ENCODE data around the gene KLHDC4. TPM values are rescaled to one million over a fixed set of nuclear protein-coding genes. Genes with fewer than 3 reads are reported as not detected.

Gene KLHDC4
- total RNA-seq, 1 experiment from 2014 or later: 19.5 TPM

- Histone ChIP-seq H3K36me3 (no peaks in the 10 kb centered on the region), H3K27ac (no peak overlapping the region), H3K9me3 (replicated peaks) (no peaks in the 10 kb centered on the region), H3K27me3 (replicated peaks) (peaks cover 21% of the 10 kb centered on the region; the same call in 1 of the 2 replicates), H3K4me1 (replicated peaks) (no peaks in the 10 kb centered on the region), H3K4me3 (no peak overlapping the region)
- no peak for DNase-seq (ENCODE audit: low read depth in 1 of 2, low spot score in 2 of 2)
Measured at GRCh38 chr16:87680272-87680644, 85.5 kb downstream of the KLHDC4 start.

- no peak for DNase-seq (ENCODE audit: low read depth in 1 of 2, low spot score in 2 of 2)
- H3K27me3 ChIP-seq (replicated peaks): peaks cover 16% of the 10 kb centered on the region; the same call in 1 of the 2 replicates
- no peaks in the 10 kb centered on the region for H3K4me1 ChIP-seq (replicated peaks)
- no peaks in the 10 kb centered on the region for H3K9me3 ChIP-seq (replicated peaks)
- no peak overlapping the region for H3K27ac ChIP-seq
- no peak overlapping the region for H3K4me3 ChIP-seq
- no peaks in the 10 kb centered on the region for H3K36me3 ChIP-seq
Measured at GRCh38 chr16:87679593-87680271, 86.1 kb downstream of the KLHDC4 start.

GRCh38 chr16:87678618-87679017 lies 87.2 kb downstream of the KLHDC4 start:
- no peaks in the 10 kb centered on the region for H3K4me1 ChIP-seq (replicated peaks)

GRCh38 chr16:87677830-87678229 lies 88.0 kb downstream of the KLHDC4 start:
- Histone ChIP-seq H3K4me1 (replicated peaks) (no peaks in the 10 kb centered on the region), H3K9me3 (replicated peaks) (no peaks in the 10 kb centered on the region), H3K27me3 (replicated peaks) (peaks cover 14% of the 10 kb centered on the region; the same call in 1 of the 2 replicates), H3K36me3 (no peaks in the 10 kb centered on the region), H3K4me3 (no peak overlapping the region), H3K27ac (no peak overlapping the region)
- DNase-seq (ENCODE audit: low read depth in 1 of 2, low spot score in 2 of 2): no peak

More at GRCh38 chr16:87678618-87679017, 87.2 kb downstream of the KLHDC4 start:
- no peak for DNase-seq (ENCODE audit: low read depth in 1 of 2, low spot score in 2 of 2)
- H3K27me3 ChIP-seq (replicated peaks): peaks cover 15% of the 10 kb centered on the region; the same call in 1 of the 2 replicates
- no peaks in the 10 kb centered on the region for H3K9me3 ChIP-seq (replicated peaks)
- no peaks in the 10 kb centered on the region for H3K36me3 ChIP-seq
- no peak overlapping the region for H3K27ac ChIP-seq
- no peak overlapping the region for H3K4me3 ChIP-seq

GRCh38 chr16:87675111-87675719 lies 90.6 kb downstream of the KLHDC4 start:
- no peaks in the 10 kb centered on the region for H3K36me3 ChIP-seq
- H3K4me3 ChIP-seq: no peak overlapping the region
- no peak for DNase-seq (ENCODE audit: low read depth in 1 of 2, low spot score in 2 of 2)

GRCh38 chr16:87674419-87674818 lies 91.4 kb downstream of the KLHDC4 start:
- Histone ChIP-seq H3K36me3 (no peaks in the 10 kb centered on the region), H3K27ac (no peak overlapping the region), H3K4me3 (no peak overlapping the region), H3K27me3 (replicated peaks) (peaks cover 25% of the 10 kb centered on the region; the same call in 1 of the 2 replicates), H3K9me3 (replicated peaks) (no peaks in the 10 kb centered on the region), H3K4me1 (replicated peaks) (no peaks in the 10 kb centered on the region)
- DNase-seq (ENCODE audit: low read depth in 1 of 2, low spot score in 2 of 2): no peak

More at GRCh38 chr16:87675111-87675719, 90.6 kb downstream of the KLHDC4 start:
- no peaks in the 10 kb centered on the region for H3K9me3 ChIP-seq (replicated peaks)
- no peak overlapping the region for H3K27ac ChIP-seq
- H3K27me3 ChIP-seq (replicated peaks): peaks cover 20% of the 10 kb centered on the region; the same call in 1 of the 2 replicates
- H3K4me1 ChIP-seq (replicated peaks): no peaks in the 10 kb centered on the region

- Histone ChIP-seq H3K9me3 (replicated peaks) (no peaks in the 10 kb centered on the region), H3K27ac (no peak overlapping the region), H3K4me3 (no peak overlapping the region), H3K4me1 (replicated peaks) (no peaks in the 10 kb centered on the region), H3K27me3 (replicated peaks) (peaks cover 35% of the 10 kb centered on the region), H3K36me3 (no peaks in the 10 kb centered on the region)
- no peak for DNase-seq (ENCODE audit: low read depth in 1 of 2, low spot score in 2 of 2)
Measured at GRCh38 chr16:87671715-87672270, 94.0 kb downstream of the KLHDC4 start.

GRCh38 chr16:87671221-87671620 lies 94.6 kb downstream of the KLHDC4 start:
- Histone ChIP-seq H3K4me3 (no peak overlapping the region), H3K9me3 (replicated peaks) (no peaks in the 10 kb centered on the region), H3K27ac (no peak overlapping the region), H3K36me3 (no peaks in the 10 kb centered on the region), H3K27me3 (replicated peaks) (peaks cover 35% of the 10 kb centered on the region), H3K4me1 (replicated peaks) (no peaks in the 10 kb centered on the region)
- no peak for DNase-seq (ENCODE audit: low read depth in 1 of 2, low spot score in 2 of 2)

- Histone ChIP-seq H3K27ac (no peak overlapping the region), H3K4me3 (no peak overlapping the region), H3K36me3 (no peaks in the 10 kb centered on the region), H3K9me3 (replicated peaks) (no peaks in the 10 kb centered on the region), H3K27me3 (replicated peaks) (peaks cover 44% of the 10 kb centered on the region), H3K4me1 (replicated peaks) (no peaks in the 10 kb centered on the region)
- DNase-seq (ENCODE audit: low read depth in 1 of 2, low spot score in 2 of 2): no peak
Measured at GRCh38 chr16:87669672-87670071, 96.1 kb downstream of the KLHDC4 start.

GRCh38 chr16:87667946-87668345 lies 97.8 kb downstream of the KLHDC4 start:
- no peaks in the 10 kb centered on the region for H3K9me3 ChIP-seq (replicated peaks)
- no peak overlapping the region for H3K4me3 ChIP-seq
- peaks cover 51% of the 10 kb centered on the region for H3K27me3 ChIP-seq (replicated peaks)
- H3K4me1 ChIP-seq (replicated peaks): no peaks in the 10 kb centered on the region
- DNase-seq (ENCODE audit: low read depth in 1 of 2, low spot score in 2 of 2): no peak
- no peaks in the 10 kb centered on the region for H3K36me3 ChIP-seq
- H3K27ac ChIP-seq: no peak overlapping the region

- peaks cover 55% of the 10 kb centered on the region for H3K27me3 ChIP-seq (replicated peaks)
Measured at GRCh38 chr16:87667443-87667842, 98.3 kb downstream of the KLHDC4 start.

GRCh38 chr16:87666919-87667318 lies 98.9 kb downstream of the KLHDC4 start:
- Histone ChIP-seq H3K4me1 (replicated peaks) (no peaks in the 10 kb centered on the region), H3K4me3 (no peak overlapping the region), H3K36me3 (no peaks in the 10 kb centered on the region), H3K9me3 (replicated peaks) (no peaks in the 10 kb centered on the region), H3K27ac (no peak overlapping the region), H3K27me3 (replicated peaks) (peaks cover 61% of the 10 kb centered on the region)
- no peak for DNase-seq (ENCODE audit: low read depth in 1 of 2, low spot score in 2 of 2)

More at GRCh38 chr16:87667443-87667842, 98.3 kb downstream of the KLHDC4 start:
- no peak overlapping the region for H3K4me3 ChIP-seq
- H3K4me1 ChIP-seq (replicated peaks): no peaks in the 10 kb centered on the region
- no peaks in the 10 kb centered on the region for H3K9me3 ChIP-seq (replicated peaks)
- no peak overlapping the region for H3K27ac ChIP-seq
- H3K36me3 ChIP-seq: no peaks in the 10 kb centered on the region
- no peak for DNase-seq (ENCODE audit: low read depth in 1 of 2, low spot score in 2 of 2)

GRCh38 chr16:87665193-87665592 lies 100.6 kb downstream of the KLHDC4 start:
- no peaks in the 10 kb centered on the region for H3K9me3 ChIP-seq (replicated peaks)
- no peak overlapping the region for H3K4me3 ChIP-seq
- no peak overlapping the region for H3K27ac ChIP-seq
- no peak for DNase-seq (ENCODE audit: low read depth in 1 of 2, low spot score in 2 of 2)
- no peaks in the 10 kb centered on the region for H3K4me1 ChIP-seq (replicated peaks)
- H3K27me3 ChIP-seq (replicated peaks): peaks cover 69% of the 10 kb centered on the region
- H3K36me3 ChIP-seq: no peaks in the 10 kb centered on the region

GRCh38 chr16:87664792-87665191 lies 101.0 kb downstream of the KLHDC4 start:
- H3K9me3 ChIP-seq (replicated peaks): no peaks in the 10 kb centered on the region
- peaks cover 72% of the 10 kb centered on the region for H3K27me3 ChIP-seq (replicated peaks)
- no peaks in the 10 kb centered on the region for H3K36me3 ChIP-seq
- H3K4me3 ChIP-seq: no peak overlapping the region
- no peak overlapping the region for H3K27ac ChIP-seq
- H3K4me1 ChIP-seq (replicated peaks): no peaks in the 10 kb centered on the region
- no peak for DNase-seq (ENCODE audit: low read depth in 1 of 2, low spot score in 2 of 2)
